ENCODE results near the gene CIB1. TPM values are rescaled to one million over a fixed set of nuclear protein-coding genes. Genes with fewer than 3 reads are reported as not detected.
"Not testable (repeated sequence)": the region's sequence is repeated elsewhere in the genome, so short reads cannot be mapped to it uniquely, and the experiment has no call there.

CIB1 gene
- 10 to 100 TPM; 69.5 to 70.7 (median 70.1) TPM for total RNA-seq
- 95.8 TPM for polyA plus RNA-seq
- long read RNA-seq, donor 1, transcript CIB1-201 (7 exons, 1,247 nt) = major isoform, 94 of 112 reads
- long read RNA-seq, donor 1, partial matches to known transcripts = 3 of 112 reads
- long read RNA-seq, donor 1, other reads (novel, unspliced or antisense) = 13 of 112 reads
- long read RNA-seq, donor 2, transcript CIB1-201 (7 exons, 1,247 nt) = major isoform, 47 of 58 reads
- long read RNA-seq, donor 2, partial matches to known transcripts = 6 of 58 reads
- long read RNA-seq, donor 2, other reads (novel, unspliced or antisense) = 5 of 58 reads
- long read RNA-seq, donor 3, transcript CIB1-201 (7 exons, 1,247 nt) = major isoform, 61 of 86 reads
- long read RNA-seq, donor 3, partial matches to known transcripts = 5 of 86 reads
- long read RNA-seq, donor 3, other reads (novel, unspliced or antisense) = 19 of 86 reads
- long read RNA-seq, donor 4, transcript CIB1-201 (7 exons, 1,247 nt) = major isoform, 53 of 70 reads
- long read RNA-seq, donor 4, partial matches to known transcripts = 4 of 70 reads
- long read RNA-seq, donor 4, other reads (novel, unspliced or antisense) = 13 of 70 reads

GRCh38 chr15:90233387-90234095, at the start of gene CIB1:
CIB1 (minus strand) TSS chr15:90233941; CDS start chr15:90233885, 56 bp downstream.
- ATAC-seq (peak; percentile 96), DNase-seq (peak; percentile 98 to 99 (median 99))
- intact Hi-C loops (cut with DNase I) = no loop called here
- WGBS = under 1% methylated on average over 63 of the region's 63 CpGs
- H3K4me3 ChIP-seq (ENCODE audit: low read length) = peak within 1 kb of the TSS; percentile 88
- H3K9me3 ChIP-seq (ENCODE audit: control insufficient read depth, low read length) = no peaks in the 10 kb centered on the region
- H3K27me3 ChIP-seq (ENCODE audit: control insufficient read depth, insufficient read depth) = no peaks in the 10 kb centered on the region
- peak within 1 kb of the TSS; percentile 78 for H3K27ac ChIP-seq (ENCODE audit: low read length)
- H3K4me1 ChIP-seq (ENCODE audit: control insufficient read depth, insufficient read depth, low read length) = peaks cover 2% of the 10 kb centered on the region

- H3K4me3 ChIP-seq (ENCODE audit: low read length); H3K9me3 ChIP-seq (ENCODE audit: control insufficient read depth, low read length); H3K4me1 ChIP-seq (ENCODE audit: control insufficient read depth, insufficient read depth, low read length); ATAC-seq; H3K27me3 ChIP-seq (ENCODE audit: control insufficient read depth, insufficient read depth); H3K27ac ChIP-seq (ENCODE audit: low read length); intact Hi-C loops (cut with DNase I); DNase-seq: not testable (repeated sequence)
- WGBS = 57% methylated on average over 6 of the region's 6 CpGs
These were observed 47.9 kb upstream of the CIB1 start for GRCh38 chr15:90281637-90282036.

GRCh38 chr15:90280743-90281142, 47.0 kb upstream of the CIB1 start:
- DNase-seq; H3K9me3 ChIP-seq (ENCODE audit: control insufficient read depth, low read length); H3K27me3 ChIP-seq (ENCODE audit: control insufficient read depth, insufficient read depth); ATAC-seq; H3K27ac ChIP-seq (ENCODE audit: low read length); intact Hi-C loops (cut with DNase I); H3K4me3 ChIP-seq (ENCODE audit: low read length); H3K4me1 ChIP-seq (ENCODE audit: control insufficient read depth, insufficient read depth, low read length): not testable (repeated sequence)
- 92% methylated on average over 5 of the region's 5 CpGs for WGBS

GRCh38 chr15:90278467-90278866, 44.7 kb upstream of the CIB1 start:
- H3K4me3 ChIP-seq (ENCODE audit: low read length); H3K9me3 ChIP-seq (ENCODE audit: control insufficient read depth, low read length); DNase-seq; H3K27me3 ChIP-seq (ENCODE audit: control insufficient read depth, insufficient read depth); H3K4me1 ChIP-seq (ENCODE audit: control insufficient read depth, insufficient read depth, low read length); H3K27ac ChIP-seq (ENCODE audit: low read length); intact Hi-C loops (cut with DNase I); ATAC-seq: not testable (repeated sequence)
- 97% methylated on average over 12 of the region's 12 CpGs for WGBS

GRCh38 chr15:90271459-90272166, 37.9 kb upstream of the CIB1 start:
- ATAC-seq = peak; percentile 38 to 58
- 27% methylated on average over 7 of the region's 7 CpGs for WGBS
- intact Hi-C loops (cut with DNase I) = no loop called here
- peaks cover 8% of the 10 kb centered on the region for H3K4me1 ChIP-seq (ENCODE audit: control insufficient read depth, insufficient read depth, low read length)
- DNase-seq = peak in 1 of 3 donors; percentile 61
- no peak overlapping the region for H3K4me3 ChIP-seq (ENCODE audit: low read length)
- H3K27ac ChIP-seq (ENCODE audit: low read length) = peak overlapping the region; percentile 43
- H3K9me3 ChIP-seq (ENCODE audit: control insufficient read depth, low read length) = no peaks in the 10 kb centered on the region
- H3K27me3 ChIP-seq (ENCODE audit: control insufficient read depth, insufficient read depth) = no peaks in the 10 kb centered on the region

- no peak for DNase-seq
- Histone ChIP-seq H3K9me3 (ENCODE audit: control insufficient read depth, low read length) (no peaks in the 10 kb centered on the region), H3K27me3 (ENCODE audit: control insufficient read depth, insufficient read depth) (no peaks in the 10 kb centered on the region), H3K4me3 (ENCODE audit: low read length) (no peak overlapping the region), H3K27ac (ENCODE audit: low read length) (peak overlapping the region; percentile 0), H3K4me1 (ENCODE audit: control insufficient read depth, insufficient read depth, low read length) (peaks cover 8% of the 10 kb centered on the region)
- 73% methylated on average over 10 of the region's 10 CpGs for WGBS
- intact Hi-C loops (cut with DNase I) = no loop called here
- no peak for ATAC-seq
These were observed 36.9 kb upstream of the CIB1 start for GRCh38 chr15:90270502-90271150.

- H3K27ac ChIP-seq (ENCODE audit: low read length) = no peak overlapping the region
These were observed 34.7 kb upstream of the CIB1 start for GRCh38 chr15:90268415-90268814.

GRCh38 chr15:90266485-90266884, 32.7 kb upstream of the CIB1 start:
- peak overlapping the region; percentile 75 for H3K4me3 ChIP-seq (ENCODE audit: low read length)
- H3K27me3 ChIP-seq (ENCODE audit: control insufficient read depth, insufficient read depth) = no peaks in the 10 kb centered on the region
- WGBS = 9% methylated on average over 15 of the region's 15 CpGs
- H3K4me1 ChIP-seq (ENCODE audit: control insufficient read depth, insufficient read depth, low read length) = peaks cover 11% of the 10 kb centered on the region
- ATAC-seq (no peak), DNase-seq (no peak)
- intact Hi-C loops (cut with DNase I) = no loop called here
- H3K27ac ChIP-seq (ENCODE audit: low read length) = peak overlapping the region; percentile 81
- H3K9me3 ChIP-seq (ENCODE audit: control insufficient read depth, low read length) = no peaks in the 10 kb centered on the region

More at GRCh38 chr15:90268415-90268814, 34.7 kb upstream of the CIB1 start:
- no peak overlapping the region for H3K4me3 ChIP-seq (ENCODE audit: low read length)
- H3K27me3 ChIP-seq (ENCODE audit: control insufficient read depth, insufficient read depth) = no peaks in the 10 kb centered on the region
- 70% methylated on average over 1 of the region's 1 CpG for WGBS
- peaks cover 12% of the 10 kb centered on the region for H3K4me1 ChIP-seq (ENCODE audit: control insufficient read depth, insufficient read depth, low read length)
- intact Hi-C loops (cut with DNase I) = no loop called here
- DNase-seq (no peak), ATAC-seq (no peak)
- no peaks in the 10 kb centered on the region for H3K9me3 ChIP-seq (ENCODE audit: control insufficient read depth, low read length)

GRCh38 chr15:90266061-90266431, 32.3 kb upstream of the CIB1 start:
- Histone ChIP-seq H3K27ac (ENCODE audit: low read length) (peak overlapping the region; percentile 81), H3K27me3 (ENCODE audit: control insufficient read depth, insufficient read depth) (no peaks in the 10 kb centered on the region), H3K4me3 (ENCODE audit: low read length) (peak overlapping the region; percentile 75), H3K9me3 (ENCODE audit: control insufficient read depth, low read length) (no peaks in the 10 kb centered on the region), H3K4me1 (ENCODE audit: control insufficient read depth, insufficient read depth, low read length) (peaks cover 9% of the 10 kb centered on the region)
- DNase-seq = peak; percentile 41 to 78 (median 71)
- intact Hi-C loops (cut with DNase I) = no loop called here
- WGBS = under 1% methylated on average over 16 of the region's 16 CpGs
- ATAC-seq = peak; percentile 44 to 54

GRCh38 chr15:90265271-90266060, 31.7 kb upstream of the CIB1 start, which contains the start of gene NGRN:
NGRN (plus strand) TSS chr15:90265672; CDS start chr15:90265713, 41 bp downstream.
- under 1% methylated on average over 59 of the region's 59 CpGs for WGBS
- peak; percentile 92 to 96 (median 95) for DNase-seq
- peak within 1 kb of the TSS; percentile 75 for H3K4me3 ChIP-seq (ENCODE audit: low read length)
- H3K4me1 ChIP-seq (ENCODE audit: control insufficient read depth, insufficient read depth, low read length) = peaks cover 9% of the 10 kb centered on the region
- no peaks in the 10 kb centered on the region for H3K9me3 ChIP-seq (ENCODE audit: control insufficient read depth, low read length)
- peak; percentile 96 to 97 for ATAC-seq
- intact Hi-C loops (cut with DNase I) = no loop called here
- H3K27me3 ChIP-seq (ENCODE audit: control insufficient read depth, insufficient read depth) = no peaks in the 10 kb centered on the region
- H3K27ac ChIP-seq (ENCODE audit: low read length) = peak within 1 kb of the TSS; percentile 81
